HK-2 (cell line): ENCODE measurements around the gene KATNA1.
"Not testable (repeated sequence)": the region's sequence is repeated elsewhere in the genome, so short reads cannot be mapped to it uniquely, and the experiment has no call there.

ENCODE experiments used
- DNase-seq: peaks from one replicate; pipeline ENCODE4 v3.0.0-alpha.2; 2018; ENCODE audit not compliant: unreplicated experiment

Gene KATNA1

GRCh38 chr6:149648148-149649145, at the start of gene KATNA1:
Gene KATNA1 (minus strand): TSS chr6:149648714. CDS start chr6:149638547, 10,167 bp downstream.
- peak; percentile 96 for DNase-seq

GRCh38 chr6:149698175-149698574, 49.7 kb upstream of the KATNA1 start:
- DNase-seq, result no peak

GRCh38 chr6:149696901-149697300, 48.4 kb upstream of the KATNA1 start:
- no peak for DNase-seq

DNA sequence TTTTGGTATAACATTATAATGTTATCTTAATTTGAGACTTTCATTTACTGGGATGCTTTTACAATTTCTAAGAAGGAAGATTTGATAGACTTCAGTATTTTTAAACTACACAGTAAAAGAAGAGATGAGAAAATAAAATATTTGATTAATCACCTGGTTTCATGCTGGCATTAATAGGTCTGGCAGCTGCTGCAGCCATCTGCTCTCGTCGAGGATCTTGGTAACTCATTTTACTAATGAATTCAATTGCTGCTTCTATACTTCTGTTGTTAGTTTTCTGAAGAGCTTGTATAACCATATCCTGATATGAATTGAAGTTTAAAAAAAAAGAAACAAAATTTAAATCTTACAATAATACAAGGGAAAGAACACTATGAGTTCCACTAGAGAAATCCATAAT, 46.4 kb upstream of the KATNA1 start:
- no peak for DNase-seq

DNA sequence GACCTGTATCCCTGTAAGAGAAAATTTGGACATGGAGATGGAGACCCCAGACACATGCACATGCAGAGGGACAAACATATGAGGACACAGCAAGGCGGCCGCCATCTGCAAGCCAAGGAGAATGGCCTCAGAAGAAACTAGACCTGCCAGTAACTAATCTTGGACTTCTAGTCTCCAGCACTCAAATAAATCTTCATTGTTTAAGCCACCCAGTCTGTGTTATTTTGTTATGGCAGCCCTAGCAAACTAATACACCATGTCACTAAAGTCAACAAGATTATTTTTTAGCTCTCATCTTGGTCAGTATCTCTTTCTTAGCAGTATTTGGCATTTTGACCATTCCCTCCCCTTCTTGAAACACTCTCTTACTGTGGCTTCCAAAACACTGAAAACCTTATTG, 42.7 kb upstream of the KATNA1 start:
- no peak for DNase-seq

DNA sequence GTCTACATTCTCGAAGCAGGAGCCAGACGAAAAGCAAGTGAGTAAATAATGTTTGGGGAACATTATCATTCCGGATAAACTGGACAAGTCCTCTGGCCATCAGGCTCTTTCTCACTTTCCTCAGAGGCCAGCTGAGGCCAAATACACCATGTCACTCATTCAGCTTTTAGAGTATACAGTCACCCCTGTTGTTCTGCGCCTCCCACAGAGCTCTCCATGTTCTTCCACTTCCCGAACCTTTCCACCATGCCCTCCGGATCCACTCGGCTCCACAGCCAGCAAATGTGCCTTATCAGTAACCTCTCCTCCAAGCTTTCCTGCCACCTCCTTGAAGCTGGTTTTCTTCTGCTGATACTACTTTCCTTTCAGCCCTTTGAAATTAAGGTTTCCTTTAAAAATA, 37.7 kb upstream of the KATNA1 start:
- no peak for DNase-seq

GRCh38 chr6:149683256-149683859, 34.8 kb upstream of the KATNA1 start:
- no peak for DNase-seq

- DNase-seq, result not testable (repeated sequence)
Measured at GRCh38 chr6:149681845-149682244, 33.3 kb upstream of the KATNA1 start.

GRCh38 chr6:149681209-149681608, 32.7 kb upstream of the KATNA1 start:
- no peak for DNase-seq

DNA sequence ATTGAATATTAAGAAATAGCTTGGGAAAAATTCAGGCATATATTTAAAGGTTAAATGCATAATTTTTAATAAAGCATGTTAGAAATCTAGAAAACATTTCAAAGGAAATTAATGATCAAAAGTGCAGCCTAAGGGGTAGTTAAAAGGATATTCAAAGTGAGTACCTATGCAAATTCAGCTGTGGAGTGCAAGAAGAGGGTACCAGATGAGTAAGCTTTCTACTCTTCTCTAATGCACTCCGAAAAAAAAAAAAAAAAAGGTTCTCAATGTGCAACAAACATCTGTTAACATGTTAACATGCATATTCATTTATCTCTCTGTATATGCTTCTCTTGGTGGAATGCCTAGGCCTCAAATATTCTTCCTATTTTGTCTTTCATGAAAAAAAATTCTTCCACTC, 32.0 kb upstream of the KATNA1 start:
- DNase-seq, result no peak

GRCh38 chr6:149672265-149672664, 23.8 kb upstream of the KATNA1 start:
- DNase-seq, result not testable (repeated sequence)

DNA sequence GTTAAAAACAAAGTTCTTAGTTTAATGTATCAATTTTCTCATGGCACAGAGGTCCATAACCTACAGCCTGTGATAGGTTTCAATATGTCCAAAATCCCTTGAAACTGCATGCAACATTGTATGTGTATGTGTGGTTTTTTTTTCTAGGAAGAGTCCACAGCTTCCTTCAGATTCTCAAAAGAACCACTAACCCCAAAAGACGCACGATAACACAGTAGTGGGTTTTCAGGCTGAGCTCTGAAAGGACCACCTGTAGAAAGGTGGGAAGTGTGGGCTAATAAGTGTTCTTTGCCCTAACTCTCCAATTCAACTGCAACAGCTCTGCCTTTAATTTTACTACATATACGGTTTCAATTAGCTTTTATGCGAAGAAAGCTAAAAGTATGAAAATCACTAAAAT, 11.5 kb upstream of the KATNA1 start:
- DNase-seq, result no peak

- DNase-seq, result no peak
Measured at GRCh38 chr6:149657441-149657840, 8.9 kb upstream of the KATNA1 start.

- no peak for DNase-seq
Measured at GRCh38 chr6:149651056-149651455, 2.5 kb upstream of the KATNA1 start.

- DNase-seq, result no peak
Measured at GRCh38 chr6:149646599-149646998, 1.9 kb downstream of the KATNA1 start.

- DNase-seq, result no peak
Measured at GRCh38 chr6:149642829-149643580, 5.5 kb downstream of the KATNA1 start.

DNA sequence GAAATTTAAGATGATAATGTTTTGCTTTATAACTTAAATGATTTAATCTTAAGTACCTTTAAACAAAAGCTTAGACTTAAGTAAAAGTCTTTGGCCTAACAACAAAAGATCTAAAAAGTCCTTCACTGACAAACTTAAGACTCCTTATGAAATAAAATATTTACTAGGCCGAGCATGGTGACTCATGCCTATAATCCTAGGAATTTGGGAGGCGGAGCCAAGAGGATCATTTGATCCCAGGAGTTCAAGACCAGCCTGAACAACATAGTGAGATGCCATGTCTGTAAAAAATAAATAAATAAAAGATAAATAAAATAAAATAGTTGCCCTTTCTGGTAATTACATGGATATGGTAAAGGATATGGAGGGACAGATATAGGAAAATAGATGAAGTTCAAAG, 12.4 kb downstream of the KATNA1 start:
- DNase-seq, result peak; percentile 27

- no peak for DNase-seq
Measured at GRCh38 chr6:149634315-149634714, 14.2 kb downstream of the KATNA1 start.

GRCh38 chr6:149628875-149629510, 19.5 kb downstream of the KATNA1 start:
- no peak for DNase-seq

- DNase-seq, result no peak
Measured at GRCh38 chr6:149627672-149628071, 20.8 kb downstream of the KATNA1 start.

DNA sequence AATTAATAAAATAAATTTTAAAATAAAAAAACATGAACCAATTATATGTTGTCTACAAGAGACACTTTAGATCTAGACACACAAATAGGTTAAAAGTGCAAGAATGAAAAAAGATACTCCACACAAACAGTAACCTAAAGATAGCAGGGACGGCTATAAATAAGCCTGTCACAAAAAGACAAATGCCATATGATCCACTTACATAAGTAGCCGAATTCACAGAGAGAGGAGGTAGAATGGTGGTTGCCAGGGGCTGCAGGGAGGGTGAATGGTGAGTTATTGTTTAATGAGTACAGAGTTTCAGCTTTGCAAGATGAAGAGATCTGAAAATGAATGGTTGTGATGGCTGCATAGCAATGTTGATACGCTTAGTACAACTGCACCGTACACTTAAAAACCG, 32.7 kb downstream of the KATNA1 start:
- no peak for DNase-seq

DNA sequence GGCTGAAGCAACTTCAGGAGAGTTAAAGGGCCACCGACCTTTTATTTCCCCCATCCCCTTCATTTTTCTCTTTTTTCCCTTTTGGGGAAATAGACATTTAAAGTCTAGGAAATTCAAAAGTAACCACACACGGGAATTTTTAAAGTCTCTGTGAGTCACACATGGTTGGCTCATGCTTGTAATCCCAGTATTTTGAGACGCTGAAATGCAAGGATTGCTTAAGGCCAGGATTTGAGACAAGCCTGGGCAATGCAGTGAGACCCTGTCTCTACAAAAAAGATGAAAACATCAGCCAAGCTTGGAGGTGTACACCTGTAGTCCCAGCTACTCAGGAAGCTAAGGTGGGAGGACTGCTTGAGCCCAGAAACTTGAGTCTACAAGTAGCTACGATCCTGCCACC, 34.2 kb downstream of the KATNA1 start:
- DNase-seq, result no peak
